Astrocyte of the cerebellum (primary cell): ENCODE measurements around the gene KIF4A.

Experiments
- DNase-seq: peaks from one replicate; pipeline ENCODE4 v3.0.0-alpha.2; 2011; ENCODE audit warnings: low read depth
- H3K4me3 ChIP-seq: 2 replicates; pipeline ENCODE4 v1.5.1; 2011; ENCODE audit warnings: mild to moderate bottlenecking, low read depth, low read length, moderate library complexity
- in situ Hi-C: cut with HindIII; loops from 2 replicates; pipeline ENCODE4 v1.10.0; 2017; ENCODE audit warnings: low sequenced_read_pairs
- TF ChIP-seq, protein P1 (sequence below): IDR thresholded peaks from 2 replicates; pipeline ENCODE4 v1.5.1; 2012; ENCODE audit warnings: low read length, low read depth, moderate library complexity, mild to moderate bottlenecking; ENCODE audit errors: missing control alignments

Gene KIF4A

DNA sequence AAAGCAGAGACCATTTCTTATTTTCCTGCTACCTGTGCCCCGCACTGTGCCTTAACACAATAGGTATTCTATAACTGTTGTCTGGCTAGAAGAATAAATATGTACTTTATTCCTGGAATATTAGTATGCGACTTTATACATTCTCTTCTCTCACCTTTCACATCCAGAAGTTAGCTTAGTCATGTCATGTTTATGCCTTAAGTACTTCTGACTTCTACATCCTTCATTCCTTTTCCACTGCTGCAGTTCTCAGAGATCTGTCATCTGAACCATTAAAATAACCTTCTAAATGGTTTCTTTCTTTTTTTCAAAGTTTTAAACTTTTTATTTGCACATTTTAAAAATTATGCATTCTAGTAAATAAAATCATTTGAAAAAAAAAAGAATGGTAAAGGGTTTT, 34.4 kb downstream of the KIF4A start:
- no peak overlapping the region for H3K4me3 ChIP-seq
- no peak for DNase-seq
- in situ Hi-C loops, result no loop called here
- TF ChIP-seq, protein P1, sequence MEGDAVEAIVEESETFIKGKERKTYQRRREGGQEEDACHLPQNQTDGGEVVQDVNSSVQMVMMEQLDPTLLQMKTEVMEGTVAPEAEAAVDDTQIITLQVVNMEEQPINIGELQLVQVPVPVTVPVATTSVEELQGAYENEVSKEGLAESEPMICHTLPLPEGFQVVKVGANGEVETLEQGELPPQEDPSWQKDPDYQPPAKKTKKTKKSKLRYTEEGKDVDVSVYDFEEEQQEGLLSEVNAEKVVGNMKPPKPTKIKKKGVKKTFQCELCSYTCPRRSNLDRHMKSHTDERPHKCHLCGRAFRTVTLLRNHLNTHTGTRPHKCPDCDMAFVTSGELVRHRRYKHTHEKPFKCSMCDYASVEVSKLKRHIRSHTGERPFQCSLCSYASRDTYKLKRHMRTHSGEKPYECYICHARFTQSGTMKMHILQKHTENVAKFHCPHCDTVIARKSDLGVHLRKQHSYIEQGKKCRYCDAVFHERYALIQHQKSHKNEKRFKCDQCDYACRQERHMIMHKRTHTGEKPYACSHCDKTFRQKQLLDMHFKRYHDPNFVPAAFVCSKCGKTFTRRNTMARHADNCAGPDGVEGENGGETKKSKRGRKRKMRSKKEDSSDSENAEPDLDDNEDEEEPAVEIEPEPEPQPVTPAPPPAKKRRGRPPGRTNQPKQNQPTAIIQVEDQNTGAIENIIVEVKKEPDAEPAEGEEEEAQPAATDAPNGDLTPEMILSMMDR, result no peak

DNA sequence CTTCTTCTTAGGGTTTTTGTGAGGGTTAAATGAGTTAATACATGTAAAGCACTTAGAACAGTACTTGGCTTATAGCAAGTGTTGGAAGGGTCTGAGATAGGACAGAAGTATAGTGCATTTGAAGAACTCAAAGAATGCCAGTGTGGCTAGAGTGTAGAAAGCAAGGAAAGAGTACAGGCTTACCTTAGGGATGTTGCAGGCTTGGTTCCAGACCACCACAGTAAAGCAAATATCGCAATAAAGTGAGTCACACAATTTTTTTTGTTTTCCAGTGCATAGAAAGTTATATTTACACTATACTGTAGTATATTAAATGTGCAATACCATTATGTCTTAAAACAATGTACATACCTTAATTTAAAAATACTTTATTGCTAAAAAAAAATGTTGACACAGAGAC, 41.3 kb downstream of the KIF4A start:
- TF ChIP-seq, protein P1, result no peak
- DNase-seq, result peak; percentile 19
- in situ Hi-C loops, result no loop called here
- no peak overlapping the region for H3K4me3 ChIP-seq

DNA sequence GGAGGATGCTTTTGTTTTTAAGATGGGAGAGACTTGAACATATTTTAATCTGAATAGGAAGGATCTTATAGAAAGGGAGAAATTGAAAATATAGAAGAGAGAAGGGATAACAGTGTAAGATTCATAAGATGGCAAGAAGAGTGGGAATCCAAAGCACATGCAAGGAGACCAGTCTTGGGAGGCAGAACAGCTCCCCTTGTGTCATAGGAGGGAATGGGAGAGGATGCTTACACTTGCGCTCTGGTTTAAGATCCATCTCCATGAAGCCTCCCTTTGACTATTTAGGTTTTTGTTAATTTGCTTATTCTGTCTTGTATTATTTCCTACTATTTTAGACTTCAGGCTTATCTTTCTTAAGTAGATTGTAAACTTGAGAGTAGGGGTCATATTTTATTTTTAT, 42.7 kb downstream of the KIF4A start:
- in situ Hi-C loops, result no loop called here
- no peak overlapping the region for H3K4me3 ChIP-seq
- no peak for DNase-seq
- TF ChIP-seq, protein P1, result peak; percentile 34

DNA sequence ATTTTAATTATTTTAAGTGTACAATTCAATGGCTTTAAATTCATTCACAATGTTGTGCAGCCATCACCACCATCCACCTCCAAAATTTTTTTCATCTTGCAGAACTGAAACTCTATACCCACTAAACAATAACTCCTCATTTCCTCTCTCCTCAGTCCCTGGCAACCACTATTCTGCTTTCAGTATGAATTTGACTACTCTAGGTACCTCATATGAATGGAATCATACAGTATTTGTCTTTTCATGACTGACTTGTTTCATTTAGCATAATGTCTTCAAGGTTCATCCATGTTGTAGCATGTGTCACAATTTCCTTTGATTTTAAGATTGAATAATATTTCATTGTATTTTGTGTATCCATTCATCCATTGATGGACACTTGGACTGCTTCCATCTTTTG, 46.9 kb downstream of the KIF4A start:
- H3K4me3 ChIP-seq, result no peak overlapping the region
- no peak for DNase-seq
- TF ChIP-seq, protein P1, result no peak
- in situ Hi-C loops, result no loop called here

DNA sequence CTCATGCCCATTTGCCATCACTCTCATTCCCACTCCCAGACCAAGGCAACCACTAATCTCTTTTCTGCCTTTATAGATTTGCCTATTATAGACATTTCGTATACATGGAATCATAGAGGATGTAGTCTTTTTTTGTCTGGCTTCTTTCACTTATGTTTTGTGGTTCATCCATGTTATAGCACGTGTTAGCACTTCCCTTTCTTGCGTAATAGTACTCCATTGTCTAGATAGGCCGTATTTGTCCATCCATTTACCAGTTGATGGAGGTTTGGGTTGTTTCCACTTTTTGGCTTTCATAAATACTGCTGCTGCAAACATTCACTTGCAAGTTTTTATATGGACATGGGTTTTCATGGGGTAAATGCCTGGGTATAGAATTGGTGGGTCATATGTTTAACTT, 48.4 kb downstream of the KIF4A start:
- TF ChIP-seq, protein P1, result no peak
- H3K4me3 ChIP-seq, result no peak overlapping the region
- DNase-seq, result no peak
- in situ Hi-C loops, result no loop called here

DNA sequence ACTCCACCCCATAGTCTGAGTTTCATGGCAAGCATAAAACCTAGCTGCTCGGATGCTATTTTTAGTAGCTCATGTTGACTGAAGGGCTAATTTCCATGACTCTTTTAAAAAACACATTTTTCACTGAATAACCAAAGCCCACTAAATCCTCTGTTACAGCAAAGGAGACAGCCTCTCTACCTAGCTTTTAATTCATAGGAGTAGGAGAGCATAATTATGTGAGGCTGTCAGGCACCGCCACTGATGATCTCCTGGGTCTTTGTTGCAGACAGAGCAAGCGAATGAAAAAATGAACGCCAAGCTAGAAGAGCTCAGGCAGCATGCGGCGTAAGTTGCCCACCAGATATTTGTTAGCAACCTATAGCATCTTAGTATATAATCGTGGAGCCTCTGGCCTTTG, 53.5 kb downstream of the KIF4A start:
- in situ Hi-C loops, result no loop called here
- H3K4me3 ChIP-seq, result no peak overlapping the region
- TF ChIP-seq, protein P1, result no peak
- DNase-seq, result no peak
